DOHH2 (cell line): ENCODE results near the gene SUMO4.

ENCODE experiments used
- EZH2phosphoT487 ChIP-seq: fragments of 200-600 bp; sonication (generic); IDR thresholded peaks from 2 replicates; pipeline ENCODE4 v1.6.1; 2017; ENCODE audit warnings: borderline replicate concordance, mild to moderate bottlenecking, antibody characterized with exemption, low read length, moderate library complexity, mixed read lengths
- TF ChIP-seq, protein P1 (sequence below): fragments of 200-600 bp; sonication (generic); IDR thresholded peaks from one replicate; pipeline ENCODE4 v1.5.1; 2014; ENCODE audit warnings: antibody characterized with exemption, mild to moderate bottlenecking, low read depth, low read length; ENCODE audit not compliant: poor library complexity, severe bottlenecking

DNA sequence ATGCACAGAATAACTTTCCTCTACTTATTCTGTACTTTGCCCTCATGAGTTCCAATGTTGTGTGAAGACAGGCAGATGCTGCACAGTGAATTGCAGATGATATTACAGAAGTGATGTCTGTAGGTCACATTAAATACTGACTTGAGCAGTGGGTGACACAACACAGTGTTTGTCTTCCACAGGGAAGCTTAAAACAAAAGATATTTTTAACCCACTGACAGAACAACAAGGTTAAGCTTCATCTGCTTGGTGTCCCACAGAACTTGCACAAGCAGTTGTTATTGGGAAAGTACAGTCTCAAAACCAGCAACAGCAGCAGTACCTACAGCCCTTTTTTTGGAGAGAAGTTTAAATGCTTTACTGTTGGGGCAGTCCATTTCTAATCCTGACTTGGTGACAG, 10.5 kb downstream of the SUMO4 start:
- TF ChIP-seq, protein P1, sequence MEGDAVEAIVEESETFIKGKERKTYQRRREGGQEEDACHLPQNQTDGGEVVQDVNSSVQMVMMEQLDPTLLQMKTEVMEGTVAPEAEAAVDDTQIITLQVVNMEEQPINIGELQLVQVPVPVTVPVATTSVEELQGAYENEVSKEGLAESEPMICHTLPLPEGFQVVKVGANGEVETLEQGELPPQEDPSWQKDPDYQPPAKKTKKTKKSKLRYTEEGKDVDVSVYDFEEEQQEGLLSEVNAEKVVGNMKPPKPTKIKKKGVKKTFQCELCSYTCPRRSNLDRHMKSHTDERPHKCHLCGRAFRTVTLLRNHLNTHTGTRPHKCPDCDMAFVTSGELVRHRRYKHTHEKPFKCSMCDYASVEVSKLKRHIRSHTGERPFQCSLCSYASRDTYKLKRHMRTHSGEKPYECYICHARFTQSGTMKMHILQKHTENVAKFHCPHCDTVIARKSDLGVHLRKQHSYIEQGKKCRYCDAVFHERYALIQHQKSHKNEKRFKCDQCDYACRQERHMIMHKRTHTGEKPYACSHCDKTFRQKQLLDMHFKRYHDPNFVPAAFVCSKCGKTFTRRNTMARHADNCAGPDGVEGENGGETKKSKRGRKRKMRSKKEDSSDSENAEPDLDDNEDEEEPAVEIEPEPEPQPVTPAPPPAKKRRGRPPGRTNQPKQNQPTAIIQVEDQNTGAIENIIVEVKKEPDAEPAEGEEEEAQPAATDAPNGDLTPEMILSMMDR: no peak
- no peak for TF ChIP-seq EZH2phosphoT487
